ENCODE results near the gene ZFP36L1. TPM values are rescaled to one million over a fixed set of nuclear protein-coding genes. Genes with fewer than 3 reads are reported as not detected.

Gene ZFP36L1
- total RNA-seq, 2 experiments from 2014 or later: 254 to 258 TPM

DNA sequence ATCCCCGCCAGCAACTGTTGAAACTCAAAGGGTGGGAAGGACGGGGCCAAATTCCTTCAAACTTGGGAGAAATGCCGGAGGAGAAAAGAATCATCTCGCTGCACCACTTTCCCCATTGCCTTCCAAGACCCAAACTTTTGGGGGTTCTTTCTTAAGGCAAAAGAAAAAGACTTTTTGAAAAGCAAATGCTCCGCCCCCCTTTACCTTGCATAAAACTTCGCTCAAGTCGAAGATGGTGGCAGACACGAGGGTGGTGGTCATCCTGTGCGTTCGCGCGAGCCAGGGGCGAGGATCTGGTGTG is 239 bp downstream of the ZFP36L1 start:
- Histone ChIP-seq H3K9me3 (ENCODE audit: control insufficient read depth in 1 of 2, insufficient read depth in 1 of 2, low read length in 2 of 2) (no peaks in the 10 kb centered on the region), H3K27ac (ENCODE audit: low read depth in 1 of 2, low read length in 2 of 2) (peak overlapping the region; percentile 100), H3K27me3 (ENCODE audit: control insufficient read depth in 1 of 2, insufficient read depth in 2 of 2, low read length in 2 of 2) (no peaks in the 10 kb centered on the region), H3K36me3 (ENCODE audit: insufficient read depth, low read length) (peaks cover 31% of the 10 kb centered on the region), H3K4me1 (ENCODE audit: insufficient read depth, low read length) (peaks cover 49% of the 10 kb centered on the region), H3K4me3 (ENCODE audit: low read length) (peak overlapping the region; percentile 98)
- Mint-ChIP-seq H3K9me3 (no peaks in the 10 kb centered on the region), H3K4me1 (ENCODE audit: low read depth) (peaks cover 59% of the 10 kb centered on the region), H3K36me3 (ENCODE audit: low read depth) (peaks cover 88% of the 10 kb centered on the region), H3K27me3 (no peaks in the 10 kb centered on the region), H3K27ac (peak overlapping the region; percentile 99), H3K4me3 (peak overlapping the region; percentile 92)
- ATAC-seq (ENCODE audit: poor library complexity): peak; percentile 0
- no peak for DNase-seq
- intact Hi-C loops (cut with DNase I, micrococcal nuclease): no loop called here
- POLR2A ChIA-PET: interaction anchor here (0.7 to 15.8 kb wide), 32 partner anchors 9 to 975 kb away, joined by 3 to 816 read pairs (median 6); partner anchors contain the start of gene SRSF5
- TF ChIP-seq, protein P1, sequence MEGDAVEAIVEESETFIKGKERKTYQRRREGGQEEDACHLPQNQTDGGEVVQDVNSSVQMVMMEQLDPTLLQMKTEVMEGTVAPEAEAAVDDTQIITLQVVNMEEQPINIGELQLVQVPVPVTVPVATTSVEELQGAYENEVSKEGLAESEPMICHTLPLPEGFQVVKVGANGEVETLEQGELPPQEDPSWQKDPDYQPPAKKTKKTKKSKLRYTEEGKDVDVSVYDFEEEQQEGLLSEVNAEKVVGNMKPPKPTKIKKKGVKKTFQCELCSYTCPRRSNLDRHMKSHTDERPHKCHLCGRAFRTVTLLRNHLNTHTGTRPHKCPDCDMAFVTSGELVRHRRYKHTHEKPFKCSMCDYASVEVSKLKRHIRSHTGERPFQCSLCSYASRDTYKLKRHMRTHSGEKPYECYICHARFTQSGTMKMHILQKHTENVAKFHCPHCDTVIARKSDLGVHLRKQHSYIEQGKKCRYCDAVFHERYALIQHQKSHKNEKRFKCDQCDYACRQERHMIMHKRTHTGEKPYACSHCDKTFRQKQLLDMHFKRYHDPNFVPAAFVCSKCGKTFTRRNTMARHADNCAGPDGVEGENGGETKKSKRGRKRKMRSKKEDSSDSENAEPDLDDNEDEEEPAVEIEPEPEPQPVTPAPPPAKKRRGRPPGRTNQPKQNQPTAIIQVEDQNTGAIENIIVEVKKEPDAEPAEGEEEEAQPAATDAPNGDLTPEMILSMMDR (IDR thresholded peaks at IDR 0.05): no peak
- CTCF ChIA-PET: interaction anchor here (0.6 to 9.3 kb wide), 8 partner anchors 11 to 510 kb away, joined by 3 to 115 read pairs (median 3); no protein-coding TSS in a partner anchor

DNA sequence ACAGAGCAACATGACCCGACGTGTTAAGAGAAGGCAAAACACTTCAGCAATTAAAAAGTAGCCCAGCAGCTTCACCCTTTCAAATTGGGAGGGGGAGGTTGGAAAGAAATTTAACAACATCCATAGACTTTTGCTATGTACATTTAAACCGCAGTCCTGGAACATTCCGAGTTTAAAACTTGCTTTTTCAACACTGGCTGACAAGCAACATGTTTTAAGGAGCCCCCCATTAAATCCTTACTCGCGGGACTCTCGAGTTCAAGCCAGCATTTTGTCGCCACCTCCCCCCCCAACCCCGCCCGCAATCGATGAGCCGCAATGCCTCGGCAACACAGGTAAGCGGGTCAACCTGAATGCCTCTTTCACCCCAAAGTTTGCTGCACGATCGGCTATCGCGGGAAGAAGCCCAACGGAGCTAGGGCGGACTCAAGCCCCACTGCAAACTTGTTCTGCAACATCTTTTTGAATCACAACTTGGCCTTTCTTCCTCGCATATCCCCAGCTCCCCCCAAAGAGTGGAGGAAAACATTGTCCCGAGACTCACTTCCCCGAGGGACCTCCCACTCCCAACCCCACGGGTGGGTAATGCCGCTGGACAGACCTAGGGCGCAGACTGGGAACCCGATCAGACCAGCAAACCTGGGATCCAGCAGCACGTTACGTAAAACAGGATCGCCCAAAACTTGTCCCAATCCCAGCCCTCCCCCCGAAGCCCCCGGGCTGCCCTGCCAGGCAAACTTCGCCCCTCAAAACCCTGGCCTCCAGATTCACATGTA is 777 bp downstream of the ZFP36L1 start:
- ChIA-PET CTCF (interaction anchor here (1.1 to 9.3 kb wide), 6 partner anchors 12 to 543 kb away, joined by 3 to 115 read pairs (median 12); no protein-coding TSS in a partner anchor), POLR2A (interaction anchor here (0.7 to 15.8 kb wide), 31 partner anchors 9 to 975 kb away, joined by 3 to 816 read pairs (median 7); partner anchors contain the start of gene SRSF5)
- intact Hi-C loops (cut with DNase I, micrococcal nuclease): loop anchor here (2.0 kb wide), 2 partner anchors 25 to 285 kb away; no protein-coding TSS in a partner anchor
- DNase-seq: peak in 4 of 14 experiments; percentile 26 to 60 (median 55)
- Histone ChIP-seq H3K36me3 (ENCODE audit: insufficient read depth, low read length) (peaks cover 37% of the 10 kb centered on the region), H3K4me1 (ENCODE audit: insufficient read depth, low read length) (peaks cover 50% of the 10 kb centered on the region), H3K27me3 (ENCODE audit: control insufficient read depth in 1 of 2, insufficient read depth in 2 of 2, low read length in 2 of 2) (no peaks in the 10 kb centered on the region), H3K9me3 (ENCODE audit: control insufficient read depth in 1 of 2, insufficient read depth in 1 of 2, low read length in 2 of 2) (no peaks in the 10 kb centered on the region), H3K4me3 (ENCODE audit: low read length) (peak overlapping the region; percentile 98), H3K27ac (ENCODE audit: low read depth in 1 of 2, low read length in 2 of 2) (peak overlapping the region; percentile 100)
- H3K9me3 Mint-ChIP-seq: no peaks in the 10 kb centered on the region
- peaks cover 59% of the 10 kb centered on the region for H3K4me1 Mint-ChIP-seq (ENCODE audit: low read depth)
- H3K27me3 Mint-ChIP-seq: no peaks in the 10 kb centered on the region
- peak overlapping the region; percentile 92 for H3K4me3 Mint-ChIP-seq
- TF ChIP-seq, protein P1 (IDR thresholded peaks at IDR 0.05): no peak
- peaks cover 94% of the 10 kb centered on the region for H3K36me3 Mint-ChIP-seq (ENCODE audit: low read depth)
- H3K27ac Mint-ChIP-seq: peak overlapping the region; percentile 99
- ATAC-seq (ENCODE audit: poor library complexity): no peak

DNA sequence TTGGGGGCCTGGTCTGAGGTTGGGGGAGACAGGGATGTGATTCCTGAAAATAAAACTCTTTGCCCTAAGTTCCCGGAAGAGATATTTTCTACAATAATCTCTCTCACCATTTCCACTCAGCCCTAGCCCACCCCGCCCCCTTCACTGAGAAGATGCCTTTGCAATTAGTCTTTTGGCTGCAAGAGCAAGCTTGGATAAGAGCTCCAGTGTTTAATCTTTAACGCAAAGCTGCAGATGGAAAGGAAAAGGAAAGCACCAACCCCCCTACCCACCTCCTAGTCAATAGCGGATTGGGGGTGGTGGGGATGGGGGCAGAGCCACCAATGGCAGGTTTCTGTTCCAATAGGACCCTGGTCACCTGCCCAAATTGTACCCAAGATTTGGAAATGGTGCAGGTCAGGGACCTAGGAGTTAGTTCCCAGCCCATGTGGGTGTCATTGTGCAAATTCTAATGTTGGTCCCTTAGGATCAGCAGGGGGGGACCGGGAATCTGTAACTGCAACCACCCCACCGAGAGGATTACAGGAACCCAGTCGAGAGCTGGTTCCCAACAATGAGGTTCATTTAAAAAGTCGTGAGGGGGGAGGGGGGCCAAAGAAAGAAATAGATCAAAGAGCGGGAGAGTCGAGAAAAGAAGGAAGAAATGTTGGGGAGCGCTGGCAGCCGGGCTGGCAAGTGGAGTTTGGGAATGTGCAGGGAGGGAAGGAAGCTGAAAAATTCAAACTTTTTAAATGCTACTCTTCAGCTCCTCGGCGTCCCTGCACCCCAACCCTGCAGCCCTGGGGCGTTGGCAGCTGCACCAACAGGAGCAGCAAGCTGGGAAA is 1.6 kb downstream of the ZFP36L1 start:
- no peaks in the 10 kb centered on the region for H3K27me3 Mint-ChIP-seq
- Histone ChIP-seq H3K27ac (ENCODE audit: low read depth in 1 of 2, low read length in 2 of 2) (peak overlapping the region; percentile 100), H3K36me3 (ENCODE audit: insufficient read depth, low read length) (peaks cover 42% of the 10 kb centered on the region), H3K4me1 (ENCODE audit: insufficient read depth, low read length) (peaks cover 50% of the 10 kb centered on the region), H3K4me3 (ENCODE audit: low read length) (peak overlapping the region; percentile 98), H3K9me3 (ENCODE audit: control insufficient read depth in 1 of 2, insufficient read depth in 1 of 2, low read length in 2 of 2) (no peaks in the 10 kb centered on the region), H3K27me3 (ENCODE audit: control insufficient read depth in 1 of 2, insufficient read depth in 2 of 2, low read length in 2 of 2) (no peaks in the 10 kb centered on the region)
- H3K36me3 Mint-ChIP-seq (ENCODE audit: low read depth): peaks cover 98% of the 10 kb centered on the region
- DNase-seq (peak in 6 of 14 experiments; percentile 11 to 51 (median 26)), ATAC-seq (ENCODE audit: poor library complexity) (no peak)
- TF ChIP-seq, protein P1 (IDR thresholded peaks at IDR 0.05): no peak
- H3K27ac Mint-ChIP-seq: peak overlapping the region; percentile 99
- POLR2A ChIA-PET: interaction anchor here (0.9 to 15.8 kb wide), 20 partner anchors 10 to 541 kb away, joined by 3 to 816 read pairs (median 11); no protein-coding TSS in a partner anchor
- H3K9me3 Mint-ChIP-seq: no peaks in the 10 kb centered on the region
- intact Hi-C loops (cut with DNase I, micrococcal nuclease): loop anchor here (2.0 kb wide), 2 partner anchors 26 to 284 kb away; no protein-coding TSS in a partner anchor
- peak overlapping the region; percentile 92 for H3K4me3 Mint-ChIP-seq
- CTCF ChIA-PET: interaction anchor here (0.7 to 9.3 kb wide), 9 partner anchors 11 to 1096 kb away, joined by 3 to 115 read pairs (median 7); partner anchors contain the start of gene RDH11
- peaks cover 61% of the 10 kb centered on the region for H3K4me1 Mint-ChIP-seq (ENCODE audit: low read depth)
